Peyer's patch (tissue), 4 donors: ENCODE results near the gene ERC1.
"Not testable (repeated sequence)": the region's sequence is repeated elsewhere in the genome, so short reads cannot be mapped to it uniquely, and the experiment has no call there.

Source experiments
- CTCF ChIP-seq, 6 experiments: fragments of 450-650 bp in 4 of 6; fragments of 200-600 bp in 2 of 6; sonication (generic) in 1 of 6; IDR thresholded peaks; one replicate each; pipeline ENCODE4 v1.5.1; 2017 to 2019; ENCODE audit warnings: antibody characterized with exemption in 6 of 6, mild to moderate bottlenecking in 3 of 6, moderate library complexity in 1 of 6
- POLR2A ChIP-seq, 2 donors: fragments of 450-650 bp; IDR thresholded peaks; one replicate each; pipeline ENCODE4 v1.5.1; 2017; ENCODE audit warnings: antibody characterized with exemption in 2 of 2, mild to moderate bottlenecking in 2 of 2, moderate library complexity in 2 of 2

DNA sequence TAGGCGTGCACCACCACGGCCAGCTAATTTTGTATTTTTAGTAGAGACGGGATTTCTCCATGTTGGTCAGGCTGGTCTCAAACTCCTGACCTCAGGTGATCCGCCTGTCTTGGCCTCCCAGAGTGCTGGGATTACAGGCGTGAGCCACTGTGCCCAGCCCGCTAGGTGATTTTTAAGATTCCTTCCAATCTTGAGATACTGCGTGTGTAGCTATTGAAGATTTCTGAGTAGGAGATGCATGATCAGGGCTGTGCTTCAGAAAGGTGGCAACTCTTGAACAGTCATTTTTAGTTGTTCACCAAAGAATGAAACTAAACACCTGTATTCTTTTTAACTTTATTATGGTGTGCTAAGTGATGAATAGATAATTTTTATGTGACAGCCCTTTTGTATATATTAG is 8.7 kb downstream of the ERC1 start:
- not testable (repeated sequence) for TF ChIP-seq CTCF, POLR2A (IDR thresholded peaks at IDR 0.05)
